ENCODE data around the gene TESK1.
A peak's percentile ranks its signal among the peaks of the same experiment; 100 is the strongest.

Gene TESK1, protein sequence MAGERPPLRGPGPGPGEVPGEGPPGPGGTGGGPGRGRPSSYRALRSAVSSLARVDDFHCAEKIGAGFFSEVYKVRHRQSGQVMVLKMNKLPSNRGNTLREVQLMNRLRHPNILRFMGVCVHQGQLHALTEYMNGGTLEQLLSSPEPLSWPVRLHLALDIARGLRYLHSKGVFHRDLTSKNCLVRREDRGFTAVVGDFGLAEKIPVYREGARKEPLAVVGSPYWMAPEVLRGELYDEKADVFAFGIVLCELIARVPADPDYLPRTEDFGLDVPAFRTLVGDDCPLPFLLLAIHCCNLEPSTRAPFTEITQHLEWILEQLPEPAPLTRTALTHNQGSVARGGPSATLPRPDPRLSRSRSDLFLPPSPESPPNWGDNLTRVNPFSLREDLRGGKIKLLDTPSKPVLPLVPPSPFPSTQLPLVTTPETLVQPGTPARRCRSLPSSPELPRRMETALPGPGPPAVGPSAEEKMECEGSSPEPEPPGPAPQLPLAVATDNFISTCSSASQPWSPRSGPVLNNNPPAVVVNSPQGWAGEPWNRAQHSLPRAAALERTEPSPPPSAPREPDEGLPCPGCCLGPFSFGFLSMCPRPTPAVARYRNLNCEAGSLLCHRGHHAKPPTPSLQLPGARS

GRCh38 chr9:35604578-35605350 is at the start of gene TESK1:
TESK1 (plus strand) TSS chr9:35605262; CDS start chr9:35605620, 358 bp downstream.
- DNase-seq (ENCODE audit: low read depth), result peak; percentile 80

DNA sequence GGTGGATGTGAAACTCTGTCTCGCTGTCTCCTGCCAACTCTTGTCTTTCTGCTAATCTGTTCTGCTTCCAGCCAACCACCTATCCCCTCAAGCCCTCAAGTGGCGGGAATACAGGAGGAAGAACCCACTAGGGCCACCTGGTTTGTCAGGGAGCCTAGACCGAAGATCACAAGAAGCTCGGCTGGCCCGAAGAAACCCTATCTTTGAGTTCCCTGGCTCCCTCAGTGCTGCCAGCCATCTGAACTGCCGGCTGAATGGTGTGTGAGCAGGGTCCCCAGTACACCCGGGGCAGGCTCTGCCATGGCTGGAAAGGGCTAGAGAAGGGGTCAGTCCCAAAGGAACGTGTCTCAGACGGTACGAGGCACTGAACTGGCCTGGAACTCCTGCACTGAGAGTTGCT is 49.2 kb upstream of the TESK1 start:
- no peak for DNase-seq (ENCODE audit: low read depth)

GRCh38 chr9:35556776-35557175 is 48.3 kb upstream of the TESK1 start:
- DNase-seq (ENCODE audit: low read depth), result no peak

DNA sequence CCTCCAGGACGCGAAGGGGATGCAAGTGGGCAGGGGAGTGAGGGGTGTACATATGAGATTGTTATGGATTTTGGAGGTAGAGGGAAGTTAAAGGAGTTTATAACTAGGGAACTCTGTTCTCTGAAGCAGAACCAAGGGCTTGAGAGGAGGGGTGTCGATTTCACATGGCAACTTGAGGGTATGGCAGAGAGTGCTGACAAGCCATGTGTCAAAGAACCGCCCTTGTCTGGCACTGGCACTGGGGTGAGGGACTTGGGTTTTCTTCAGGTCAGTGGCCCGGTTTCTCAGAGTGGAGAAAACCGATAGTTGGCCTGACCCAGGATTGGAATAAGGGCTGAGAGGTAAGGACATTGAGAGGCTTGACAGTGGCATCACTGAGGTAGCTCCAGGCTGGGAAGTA is 47.7 kb upstream of the TESK1 start:
- no peak for DNase-seq (ENCODE audit: low read depth)

- no peak for DNase-seq (ENCODE audit: low read depth)
These were observed 46.9 kb upstream of the TESK1 start for GRCh38 chr9:35558185-35558584.

DNA sequence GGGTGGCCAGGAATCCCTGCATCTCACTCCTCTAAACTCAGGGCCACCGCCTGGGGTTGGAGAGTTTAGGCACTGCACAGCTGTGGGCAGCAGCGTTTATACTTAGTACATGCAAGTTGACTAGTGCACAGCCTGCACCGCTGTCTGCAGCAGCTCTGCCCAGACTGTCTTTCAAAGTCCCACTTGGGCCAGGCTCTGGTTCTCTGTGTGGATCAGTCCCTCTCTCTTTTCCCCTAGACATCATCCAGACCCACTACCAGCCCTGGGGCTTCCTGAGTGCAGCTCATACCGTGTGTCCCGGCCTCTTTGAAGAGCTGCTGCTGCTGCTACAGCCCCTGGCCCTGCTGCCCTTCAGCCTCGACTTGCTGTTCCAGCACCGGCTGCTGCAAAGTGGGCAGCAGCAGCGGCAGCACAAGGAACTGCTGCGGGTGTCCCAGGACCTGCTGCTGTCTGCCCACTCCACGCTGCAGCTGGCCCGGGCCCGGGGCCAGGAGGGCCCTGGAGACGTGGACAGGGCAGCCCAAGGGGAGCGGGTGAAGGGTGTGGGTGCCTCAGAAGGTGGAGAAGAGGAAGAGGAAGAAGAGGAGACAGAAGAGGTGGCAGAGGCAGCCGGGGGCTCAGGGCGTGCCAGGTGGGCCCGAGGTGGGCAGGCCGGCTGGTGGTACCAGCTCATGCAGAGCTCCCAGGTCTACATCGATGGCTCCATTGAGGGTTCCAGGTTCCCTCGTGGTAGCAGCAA is 45.1 kb upstream of the TESK1 start:
- no peak for DNase-seq (ENCODE audit: low read depth)

DNA sequence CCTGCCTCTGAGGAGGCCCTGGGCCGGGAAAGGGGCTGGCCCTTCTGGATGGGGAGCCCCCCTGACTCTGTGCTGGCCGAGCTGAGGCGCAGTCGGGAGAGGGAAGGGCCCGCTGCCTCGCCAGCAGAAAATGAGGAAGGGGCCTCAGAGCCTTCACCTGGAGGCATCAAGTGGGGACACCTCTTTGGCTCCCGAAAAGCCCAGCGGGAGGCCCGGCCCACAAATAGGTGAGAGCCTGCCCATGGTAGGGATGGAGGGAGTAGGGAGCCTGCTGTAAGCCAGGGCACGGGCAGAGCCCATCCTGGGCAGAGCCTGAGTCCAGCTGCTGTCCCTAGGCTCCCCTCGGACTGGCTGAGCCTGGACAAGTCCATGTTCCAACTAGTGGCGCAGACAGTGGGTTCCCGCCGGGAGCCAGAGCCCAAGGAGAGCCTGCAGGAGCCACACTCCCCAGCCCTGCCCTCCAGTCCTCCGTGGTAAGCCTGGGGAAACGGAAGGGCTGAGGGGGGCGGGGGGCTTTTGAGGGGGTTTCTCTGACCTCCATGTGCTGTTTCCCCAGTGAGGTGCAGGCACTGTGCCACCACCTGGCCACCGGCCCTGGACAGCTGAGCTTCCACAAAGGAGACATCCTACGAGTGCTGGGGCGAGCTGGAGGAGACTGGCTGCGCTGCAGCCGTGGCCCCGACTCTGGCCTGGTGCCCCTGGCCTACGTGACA is 44.3 kb upstream of the TESK1 start:
- no peak for DNase-seq (ENCODE audit: low read depth)

- no peak for DNase-seq (ENCODE audit: low read depth)
These were observed 43.4 kb upstream of the TESK1 start for GRCh38 chr9:35561468-35562261.

DNA sequence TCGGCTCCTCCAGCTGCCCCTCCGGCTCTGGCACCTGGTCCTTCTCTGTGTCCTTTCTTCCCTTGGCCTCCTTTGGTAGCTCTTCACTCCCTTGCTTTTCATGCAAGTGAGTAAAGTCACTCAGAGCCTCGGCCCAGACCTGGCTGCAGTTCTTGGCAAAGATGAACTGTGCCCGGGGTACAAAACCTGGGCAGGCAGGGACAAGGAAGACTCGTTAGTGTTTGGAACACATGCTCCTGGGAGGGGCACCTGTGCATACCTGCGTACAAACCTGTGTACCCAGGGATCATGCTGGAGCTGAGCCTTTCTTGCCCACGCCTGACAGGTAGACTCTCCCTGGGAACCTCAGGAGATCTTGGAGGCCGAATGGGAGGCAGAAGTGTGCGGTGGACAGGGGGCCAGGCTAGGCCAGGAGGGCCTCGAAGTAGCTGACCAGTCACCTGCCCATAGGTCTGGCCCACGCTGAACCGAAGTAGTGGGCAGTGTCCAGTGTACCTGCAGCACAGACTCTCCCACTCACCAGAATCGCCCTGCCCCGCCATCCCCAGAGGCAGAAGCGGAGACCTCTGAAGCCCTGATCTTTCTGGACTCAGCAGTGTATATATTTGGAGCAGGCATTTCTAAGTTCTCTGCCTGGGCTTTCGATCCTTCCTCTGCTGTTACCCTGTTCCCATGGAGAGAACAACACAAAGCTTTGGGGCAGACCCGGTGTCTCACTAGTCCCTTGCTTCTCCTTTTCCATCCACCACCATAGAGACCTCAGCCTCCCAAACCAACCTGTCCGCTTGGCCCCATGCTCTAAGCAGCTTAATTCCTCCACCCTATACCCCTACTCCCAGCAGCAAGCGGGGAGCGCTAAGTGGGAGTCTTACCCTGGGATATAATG is 41.9 kb upstream of the TESK1 start:
- DNase-seq (ENCODE audit: low read depth), result no peak

- no peak for DNase-seq (ENCODE audit: low read depth)
These were observed 41.3 kb upstream of the TESK1 start for GRCh38 chr9:35563791-35564197.

DNA sequence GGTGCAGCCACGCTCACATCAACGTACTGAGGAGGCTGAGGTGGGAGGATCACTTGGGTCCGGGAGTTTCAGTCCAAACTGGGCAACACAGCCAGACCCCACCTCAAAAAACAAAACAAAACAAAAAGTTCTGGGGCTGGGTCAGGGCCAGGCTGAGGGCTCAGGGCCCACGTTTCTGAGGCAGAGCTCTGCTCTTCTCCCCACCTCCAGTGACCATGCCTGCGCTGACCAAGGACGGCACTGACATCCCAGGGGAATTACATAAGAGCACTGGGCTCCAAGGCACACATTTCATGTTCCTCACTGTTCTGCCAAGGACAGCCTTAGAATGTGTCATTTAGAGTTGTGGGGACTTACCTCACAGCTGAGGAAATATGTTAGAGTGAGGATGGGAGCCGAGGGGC is 40.4 kb upstream of the TESK1 start:
- DNase-seq (ENCODE audit: low read depth), result no peak

GRCh38 chr9:35566417-35566816 is 38.6 kb upstream of the TESK1 start:
- no peak for DNase-seq (ENCODE audit: low read depth)

- DNase-seq (ENCODE audit: low read depth), result no peak
These were observed 36.9 kb upstream of the TESK1 start for GRCh38 chr9:35568196-35568595.

DNA sequence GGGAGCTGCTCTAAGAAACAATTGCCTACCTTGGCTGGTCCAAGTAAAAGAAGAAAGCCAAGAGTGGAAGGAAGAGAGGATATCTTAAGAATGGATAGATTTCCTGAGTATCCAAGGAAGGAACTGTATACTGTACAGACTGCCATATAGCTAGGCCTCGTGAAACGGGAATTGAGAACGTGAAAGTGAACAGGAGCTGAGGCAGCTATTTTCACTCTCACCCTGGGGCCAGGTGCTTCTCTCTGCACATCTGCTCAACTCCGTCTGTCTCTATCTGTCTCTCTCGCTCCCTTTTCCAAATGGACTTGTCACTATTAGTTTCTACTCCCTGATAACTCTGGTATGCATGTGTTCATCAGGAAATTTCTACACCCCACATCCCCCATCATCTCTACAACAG is 35.9 kb upstream of the TESK1 start:
- DNase-seq (ENCODE audit: low read depth), result no peak

DNA sequence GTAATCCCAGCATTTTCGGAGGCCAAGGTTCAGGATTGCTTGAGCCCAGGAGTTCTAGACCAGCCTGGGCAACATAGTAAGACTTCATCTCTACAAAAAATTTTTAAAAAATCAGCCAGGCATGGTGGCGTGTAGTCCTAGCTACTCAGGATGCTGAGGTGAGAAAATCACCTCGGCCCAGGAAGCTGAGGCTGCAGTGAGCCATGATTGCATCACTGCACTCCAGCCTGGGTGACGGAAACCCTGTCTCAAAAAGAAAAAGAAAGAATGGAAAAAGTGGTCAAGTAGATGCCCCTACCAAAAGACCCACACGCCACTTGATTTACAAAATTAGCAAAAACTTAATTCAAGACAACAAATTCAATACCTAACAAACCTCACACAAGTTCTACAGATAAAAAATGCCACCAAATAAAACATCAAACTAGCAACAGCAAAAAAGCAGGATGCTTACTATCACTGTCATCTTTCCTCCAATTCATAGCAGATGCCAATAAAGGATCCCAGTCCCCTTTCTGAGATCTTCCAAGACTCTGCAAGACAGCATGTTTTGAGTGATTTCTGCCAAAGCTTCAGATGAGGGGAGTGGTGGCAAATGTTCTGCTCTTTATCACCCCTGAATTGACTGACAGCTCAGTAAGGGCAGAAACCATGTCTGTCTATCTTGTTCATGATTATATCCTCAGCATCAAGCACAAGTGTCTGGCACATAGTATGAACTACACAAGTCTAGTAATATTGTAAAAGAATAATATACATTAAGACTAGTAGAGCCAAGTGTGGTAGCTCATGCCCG is 34.2 kb upstream of the TESK1 start:
- peak; percentile 15 for DNase-seq (ENCODE audit: low read depth)

DNA sequence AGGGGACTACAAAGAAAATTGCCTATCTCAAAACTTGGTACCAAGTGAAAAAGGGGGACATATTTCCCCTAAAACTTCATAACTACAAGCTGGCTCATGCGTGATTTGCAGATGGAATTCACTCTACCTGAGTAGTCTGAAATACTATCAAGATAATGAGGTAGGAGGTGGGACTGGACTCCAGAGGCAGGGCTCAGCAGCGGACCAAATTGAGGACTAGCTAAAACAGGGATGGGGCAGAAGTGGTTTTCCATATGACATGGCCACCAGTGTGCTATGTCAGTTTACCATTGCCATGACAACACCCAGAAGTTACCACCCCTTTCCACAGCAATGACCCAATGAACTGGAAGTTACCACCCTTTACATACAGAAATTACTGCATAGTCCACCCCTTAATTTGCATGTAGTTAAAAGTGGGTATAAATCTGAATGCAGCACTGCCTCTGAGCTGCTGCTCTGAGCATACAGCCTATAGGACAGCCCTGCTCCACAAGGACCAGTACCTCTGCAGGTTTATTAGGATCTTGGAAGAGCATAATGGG is 30.4 kb upstream of the TESK1 start:
- DNase-seq (ENCODE audit: low read depth), result no peak

GRCh38 chr9:35575478-35575877 is 29.6 kb upstream of the TESK1 start:
- DNase-seq (ENCODE audit: low read depth), result no peak

- DNase-seq (ENCODE audit: low read depth), result no peak
These were observed 27.6 kb upstream of the TESK1 start for GRCh38 chr9:35577486-35577885.

GRCh38 chr9:35579130-35579529 is 25.9 kb upstream of the TESK1 start:
- no peak for DNase-seq (ENCODE audit: low read depth)
